GM18526 (cell line): ENCODE data around the gene ISX.

Source experiments
- POLR2A ChIP-seq: IDR thresholded peaks from 3 replicates; pipeline ENCODE4 v1.6.1; 2011; ENCODE audit not compliant: insufficient read length; ENCODE audit errors: extremely low read depth

The ISX gene

GRCh38 chr22:35131525-35132000 is 65.6 kb downstream of the ISX start:
- TF ChIP-seq POLR2A = no peak

GRCh38 chr22:35132568-35132967 is 66.6 kb downstream of the ISX start:
- TF ChIP-seq POLR2A = no peak

GRCh38 chr22:35133702-35134380 is 67.9 kb downstream of the ISX start:
- no peak for TF ChIP-seq POLR2A

GRCh38 chr22:35134637-35135036 is 68.7 kb downstream of the ISX start:
- TF ChIP-seq POLR2A = no peak

GRCh38 chr22:35135165-35135564 is 69.2 kb downstream of the ISX start:
- no peak for TF ChIP-seq POLR2A
